ENCODE measurements around the gene NFS1.
"Not testable (repeated sequence)": the region's sequence is repeated elsewhere in the genome, so short reads cannot be mapped to it uniquely, and the experiment has no call there.

The NFS1 gene

GRCh38 chr20:35716330-35716729, 17.2 kb upstream of the NFS1 start:
- no peak for FAIRE-seq
- no peak for DNase-seq (ENCODE audit: insufficient read length)
- TF ChIP-seq TAF1 (IDR thresholded peaks at IDR 0.05; ENCODE audit: borderline replicate concordance, low read depth, low read length) (no peak), POLR2A (IDR thresholded peaks at IDR 0.05; ENCODE audit: low read depth, low read length) (no peak), POLR2AphosphoS5 (IDR thresholded peaks at IDR 0.05; ENCODE audit: low read depth, low read length) (no peak)

GRCh38 chr20:35715652-35716051, 16.5 kb upstream of the NFS1 start:
- DNase-seq (ENCODE audit: insufficient read length) (no peak), FAIRE-seq (no peak)
- TF ChIP-seq POLR2AphosphoS5 (IDR thresholded peaks at IDR 0.05; ENCODE audit: low read depth, low read length): peak; percentile 48; the same call in 1 of the 2 replicates
- TF ChIP-seq POLR2A (IDR thresholded peaks at IDR 0.05; ENCODE audit: low read depth, low read length): no peak
- TF ChIP-seq TAF1 (IDR thresholded peaks at IDR 0.05; ENCODE audit: borderline replicate concordance, low read depth, low read length): no peak

- DNase-seq (ENCODE audit: insufficient read length) (no peak), FAIRE-seq (no peak)
- no peak for TF ChIP-seq POLR2A (IDR thresholded peaks at IDR 0.05; ENCODE audit: low read depth, low read length)
- TF ChIP-seq POLR2AphosphoS5 (IDR thresholded peaks at IDR 0.05; ENCODE audit: low read depth, low read length): no peak
- TF ChIP-seq TAF1 (IDR thresholded peaks at IDR 0.05; ENCODE audit: borderline replicate concordance, low read depth, low read length): no peak
Observed at GRCh38 chr20:35714127-35714526, 15.0 kb upstream of the NFS1 start.

GRCh38 chr20:35713120-35713519, 14.0 kb upstream of the NFS1 start:
- FAIRE-seq; DNase-seq (ENCODE audit: insufficient read length): not testable (repeated sequence)
- peak; percentile 26; the same call in 1 of the 2 replicates for TF ChIP-seq POLR2AphosphoS5 (IDR thresholded peaks at IDR 0.05; ENCODE audit: low read depth, low read length)

- no peak for FAIRE-seq
- no peak for DNase-seq (ENCODE audit: insufficient read length)
- no peak for TF ChIP-seq POLR2AphosphoS5 (IDR thresholded peaks at IDR 0.05; ENCODE audit: low read depth, low read length)
- TF ChIP-seq TAF1 (IDR thresholded peaks at IDR 0.05; ENCODE audit: borderline replicate concordance, low read depth, low read length): no peak
- TF ChIP-seq POLR2A (IDR thresholded peaks at IDR 0.05; ENCODE audit: low read depth, low read length): no peak
Observed at GRCh38 chr20:35711588-35712209, 12.5 kb upstream of the NFS1 start.

- DNase-seq (ENCODE audit: insufficient read length): no peak
- FAIRE-seq: no peak
- no peak for TF ChIP-seq POLR2A (IDR thresholded peaks at IDR 0.05; ENCODE audit: low read depth, low read length)
- no peak for TF ChIP-seq TAF1 (IDR thresholded peaks at IDR 0.05; ENCODE audit: borderline replicate concordance, low read depth, low read length)
- TF ChIP-seq POLR2AphosphoS5 (IDR thresholded peaks at IDR 0.05; ENCODE audit: low read depth, low read length): no peak
Observed at GRCh38 chr20:35710884-35711587, 11.9 kb upstream of the NFS1 start.

- FAIRE-seq: no peak
- TF ChIP-seq POLR2A (IDR thresholded peaks at IDR 0.05; ENCODE audit: low read depth, low read length) (no peak), POLR2AphosphoS5 (IDR thresholded peaks at IDR 0.05; ENCODE audit: low read depth, low read length) (0 out of 2 replicates have a peak, but pooled peaks have one; percentile 19), TAF1 (IDR thresholded peaks at IDR 0.05; ENCODE audit: borderline replicate concordance, low read depth, low read length) (no peak)
- DNase-seq (ENCODE audit: insufficient read length): no peak
Observed at GRCh38 chr20:35710039-35710438, 10.9 kb upstream of the NFS1 start.

GRCh38 chr20:35709259-35709658, 10.1 kb upstream of the NFS1 start:
- TF ChIP-seq POLR2AphosphoS5 (IDR thresholded peaks at IDR 0.05; ENCODE audit: low read depth, low read length): peak; percentile 77
- TF ChIP-seq POLR2A (IDR thresholded peaks at IDR 0.05; ENCODE audit: low read depth, low read length): peak; percentile 65
- TF ChIP-seq TAF1 (IDR thresholded peaks at IDR 0.05; ENCODE audit: borderline replicate concordance, low read depth, low read length): no peak
- FAIRE-seq (no peak), DNase-seq (ENCODE audit: insufficient read length) (no peak)

GRCh38 chr20:35708502-35708901, 9.3 kb upstream of the NFS1 start:
- FAIRE-seq (no peak), DNase-seq (ENCODE audit: insufficient read length) (no peak)
- no peak for TF ChIP-seq POLR2A (IDR thresholded peaks at IDR 0.05; ENCODE audit: low read depth, low read length)
- no peak for TF ChIP-seq POLR2AphosphoS5 (IDR thresholded peaks at IDR 0.05; ENCODE audit: low read depth, low read length)
- TF ChIP-seq TAF1 (IDR thresholded peaks at IDR 0.05; ENCODE audit: borderline replicate concordance, low read depth, low read length): no peak

- not testable (repeated sequence) for FAIRE-seq; DNase-seq (ENCODE audit: insufficient read length)
Observed at GRCh38 chr20:35706591-35707529, 7.7 kb upstream of the NFS1 start.

- peak; percentile 19; the same call in 1 of the 2 replicates for TF ChIP-seq POLR2A (IDR thresholded peaks at IDR 0.05; ENCODE audit: low read depth, low read length)
- DNase-seq (ENCODE audit: insufficient read length); FAIRE-seq: not testable (repeated sequence)
Observed at GRCh38 chr20:35705894-35706293, 6.7 kb upstream of the NFS1 start.

Measured in GM12892 (cell line).